Kidney epithelial cell (primary cell): ENCODE measurements around the gene MYL11. TPM values are rescaled to one million over a fixed set of nuclear protein-coding genes. Genes with fewer than 3 reads are reported as not detected.

Experiments used
- DNase-seq: peaks from one replicate; pipeline ENCODE4 v3.0.0-alpha.2; 2010; ENCODE audit warnings: low read depth
- H3K27me3 ChIP-seq: 2 replicates; pipeline ENCODE4 v1.6.0; 2011; ENCODE audit warnings: low read length; ENCODE audit not compliant: control insufficient read depth, insufficient read depth
- H3K36me3 ChIP-seq: 2 replicates; pipeline ENCODE4 v1.5.1; 2011; ENCODE audit warnings: low read length; ENCODE audit not compliant: control insufficient read depth, insufficient read depth
- H3K4me3 ChIP-seq: 2 replicates; pipeline ENCODE4 v1.5.1; 2011; ENCODE audit warnings: low read depth, mild to moderate bottlenecking, control low read depth, low read length
- CTCF ChIP-seq: IDR thresholded peaks from 2 replicates; pipeline ENCODE4 v1.5.1; 2011; ENCODE audit warnings: mild to moderate bottlenecking, moderate library complexity, low read length, control low read depth, inconsistent platforms; ENCODE audit not compliant: insufficient read depth, poor library complexity, severe bottlenecking
- total RNA-seq: library from RNA; depleted of rRNA; stranded (reverse); fragments of >200 nt; gene quantifications from 2 replicates; pipeline ENCODE4 v1.2.3, GENCODE V29; 2015

The MYL11 gene
- total RNA-seq, 1 donor from 2014 or later, result not detected

GRCh38 chr16:30375864-30376263 lies 1.3 kb downstream of the MYL11 start:
- no peak for DNase-seq
- no peak for TF ChIP-seq CTCF
- Histone ChIP-seq H3K36me3 (peaks cover 1% of the 10 kb centered on the region), H3K27me3 (no peaks in the 10 kb centered on the region), H3K4me3 (no peak overlapping the region)

GRCh38 chr16:30376461-30376902 lies 1.9 kb downstream of the MYL11 start:
- Histone ChIP-seq H3K4me3 (no peak overlapping the region), H3K36me3 (peaks cover 1% of the 10 kb centered on the region)

GRCh38 chr16:30377050-30377811 lies 2.6 kb downstream of the MYL11 start:
- no peak for DNase-seq
- Histone ChIP-seq H3K36me3 (peaks cover 1% of the 10 kb centered on the region), H3K4me3 (peak overlapping the region; percentile 83), H3K27me3 (no peaks in the 10 kb centered on the region)
- TF ChIP-seq CTCF, result no peak

More at GRCh38 chr16:30376461-30376902, 1.9 kb downstream of the MYL11 start:
- H3K27me3 ChIP-seq, result no peaks in the 10 kb centered on the region
- TF ChIP-seq CTCF, result no peak
- DNase-seq, result no peak

GRCh38 chr16:30377812-30378235 lies 3.2 kb downstream of the MYL11 start:
- DNase-seq, result peak; percentile 56
- Histone ChIP-seq H3K27me3 (peaks cover 2% of the 10 kb centered on the region), H3K4me3 (peak overlapping the region; percentile 83), H3K36me3 (peaks cover 1% of the 10 kb centered on the region)
- TF ChIP-seq CTCF, result no peak

- Histone ChIP-seq H3K27me3 (peaks cover 2% of the 10 kb centered on the region), H3K36me3 (peaks cover 1% of the 10 kb centered on the region), H3K4me3 (peak overlapping the region; percentile 83)
- DNase-seq, result peak; percentile 85
- TF ChIP-seq CTCF, result peak; percentile 38
These were observed 3.9 kb downstream of the MYL11 start for GRCh38 chr16:30378236-30379157.
